ENCODE data around the gene PRLR.
A peak's percentile ranks its signal among the peaks of the same experiment; 100 is the strongest.
"Not testable (repeated sequence)": the region's sequence is repeated elsewhere in the genome, so short reads cannot be mapped to it uniquely, and the experiment has no call there.

Gene PRLR

GRCh38 chr5:35194635-35195471 lies 35.4 kb downstream of the PRLR start:
- no peak for DNase-seq

- no peak for DNase-seq
Measured at GRCh38 chr5:35192506-35192905, 37.8 kb downstream of the PRLR start.

- DNase-seq: not testable (repeated sequence)
Measured at GRCh38 chr5:35189801-35190200, 40.5 kb downstream of the PRLR start.

- DNase-seq: no peak
Measured at GRCh38 chr5:35188031-35188457, 42.2 kb downstream of the PRLR start.

GRCh38 chr5:35187621-35188020 lies 42.7 kb downstream of the PRLR start:
- DNase-seq: not testable (repeated sequence)

GRCh38 chr5:35186749-35187148 lies 43.5 kb downstream of the PRLR start:
- DNase-seq: no peak

- no peak for DNase-seq
Measured at GRCh38 chr5:35185518-35185917, 44.8 kb downstream of the PRLR start.

- DNase-seq: no peak
Measured at GRCh38 chr5:35183556-35183955, 46.7 kb downstream of the PRLR start.

GRCh38 chr5:35182910-35183535 lies 47.3 kb downstream of the PRLR start:
- DNase-seq: peak in 1 of 2 donors; percentile 31

GRCh38 chr5:35182486-35182885 lies 47.8 kb downstream of the PRLR start:
- no peak for DNase-seq

- no peak for DNase-seq
Measured at GRCh38 chr5:35180046-35180445, 50.2 kb downstream of the PRLR start.

GRCh38 chr5:35177783-35178182 lies 52.5 kb downstream of the PRLR start:
- no peak for DNase-seq

- DNase-seq: no peak
Measured at GRCh38 chr5:35172533-35172932, 57.8 kb downstream of the PRLR start.

GRCh38 chr5:35171991-35172390 lies 58.3 kb downstream of the PRLR start:
- DNase-seq: no peak

GRCh38 chr5:35171078-35171477 lies 59.2 kb downstream of the PRLR start:
- DNase-seq: no peak

GRCh38 chr5:35166043-35166442 lies 64.2 kb downstream of the PRLR start:
- no peak for DNase-seq

GRCh38 chr5:35164860-35165542 lies 65.3 kb downstream of the PRLR start:
- no peak for DNase-seq

GRCh38 chr5:35163710-35164033 lies 66.6 kb downstream of the PRLR start:
- DNase-seq: no peak

GRCh38 chr5:35162848-35163709 lies 67.2 kb downstream of the PRLR start:
- DNase-seq: no peak

GRCh38 chr5:35161652-35162273 lies 68.5 kb downstream of the PRLR start:
- no peak for DNase-seq

GRCh38 chr5:35160486-35161116 lies 69.7 kb downstream of the PRLR start:
- DNase-seq: no peak

GRCh38 chr5:35159370-35159742 lies 70.9 kb downstream of the PRLR start:
- DNase-seq: no peak
